A549 (cell line): ENCODE measurements around the gene PDPK1. TPM values are rescaled to one million over a fixed set of nuclear protein-coding genes. Genes with fewer than 3 reads are reported as not detected.

Experiments
- ATAC-seq, 2 experiments: fragments of 200-7000 bp in 1 of 2; fragments of >200 bp in 1 of 2; cut with Nextera tagmentation in 1 of 2; cut with Tn5 transposase in 1 of 2; 3 replicates each; pipeline versions ENCODE4 v1.8.0 to v1.9.1; 2018 to 2020; ENCODE audit warnings: mild to moderate bottlenecking in 1 of 2, moderate library complexity in 1 of 2
- CTCF ChIA-PET: fragments of 300-600 bp; sonication (Branson Sonifier 250); formaldehyde crosslinking; extraction: SDS; loops from one replicate; lab custom pipeline; 2021; ENCODE audit warnings: antibody characterized with exemption, inconsistent platforms; lab: Yijun Ruan, JAX
- POLR2A ChIA-PET: fragments of 350-600 bp; formaldehyde crosslinking; extraction: SDS; loops from one replicate; lab custom pipeline; 2021; ENCODE audit warnings: antibody characterized with exemption, inconsistent platforms; lab: Yijun Ruan, JAX
- DNase-seq, 2 experiments: peaks; one replicate each; pipeline versions ENCODE4 v3.0.0 to v3.0.0-alpha.2; 2011 to 2016; ENCODE audit warnings: low read depth in 1 of 2, low spot score in 1 of 2
- FAIRE-seq: peaks from 2 replicates; lab custom pipeline; 2011; peaks lifted over from hg19 to GRCh38; lab: Jason Lieb, UNC
- H3K27ac ChIP-seq, 2 experiments: fragments of >200 bp; sonication (Bioruptor Twin); formaldehyde crosslinking; 3 replicates each; pipeline ENCODE4 v1.5.1; 2016 to 2017
- H3K4me1 ChIP-seq: fragments of >200 bp; sonication (Bioruptor Twin); formaldehyde crosslinking; 3 replicates; pipeline ENCODE4 v1.6.1; 2016
- H3K4me2 ChIP-seq: fragments of >200 bp; sonication (Bioruptor Twin); formaldehyde crosslinking; 3 replicates; pipeline ENCODE4 v1.6.1; 2016
- H3K4me3 ChIP-seq: fragments of >200 bp; sonication (Bioruptor Twin); formaldehyde crosslinking; 3 replicates; pipeline ENCODE4 v1.5.1; 2016
- H3K9me3 ChIP-seq: fragments of >200 bp; sonication (Bioruptor Twin); formaldehyde crosslinking; 3 replicates; pipeline ENCODE4 v1.6.1; 2016
- CBX2 ChIP-seq: fragments of 200-600 bp; sonication (generic); IDR thresholded peaks from 2 replicates; pipeline ENCODE4 v1.6.1; 2016; ENCODE audit warnings: low read depth, mild to moderate bottlenecking, borderline replicate concordance
- CBX8 ChIP-seq: fragments of 200-600 bp; sonication (generic); IDR thresholded peaks from 2 replicates; pipeline ENCODE4 v1.6.1; 2016
- CEBPB ChIP-seq, 2 experiments: fragments of >200 bp in 1 of 2; sonication (Bioruptor Twin) in 1 of 2; formaldehyde crosslinking in 1 of 2; IDR thresholded peaks; 2 replicates each; pipeline ENCODE4 v1.6.1; 2012 to 2016
- E2F6 ChIP-seq: IDR thresholded peaks from 2 replicates; pipeline ENCODE4 v1.6.1; 2012; ENCODE audit warnings: low read depth, borderline replicate concordance
- EHF ChIP-seq: fragments of 250-450 bp; sonication (Bioruptor Pico); IDR thresholded peaks from 2 replicates; pipeline ENCODE4 v1.5.0; 2020; ENCODE audit warnings: mild to moderate bottlenecking
- ELK1 ChIP-seq: fragments of 150-350 bp; IDR thresholded peaks from 2 replicates; pipeline ENCODE4 v1.6.1; 2014; ENCODE audit warnings: low read depth, mild to moderate bottlenecking, low read length
- EP300 ChIP-seq, 2 experiments: fragments of >200 bp; sonication (Bioruptor Twin); formaldehyde crosslinking; IDR thresholded peaks; 2 replicates in 1 of 2; 3 replicates in 1 of 2; pipeline ENCODE4 v1.6.1; 2016 to 2017
- ESRRA ChIP-seq: fragments of 150-350 bp; IDR thresholded peaks from 2 replicates; pipeline ENCODE4 v1.6.1; 2014; ENCODE audit warnings: mild to moderate bottlenecking, low read length, borderline replicate concordance
- FOXS1 ChIP-seq: fragments of 250-450 bp; sonication (Bioruptor Pico); IDR thresholded peaks from 2 replicates; pipeline ENCODE4 v1.5.0; 2020; ENCODE audit warnings: mild to moderate bottlenecking, moderate library complexity
- HDAC2 ChIP-seq: fragments of 200-600 bp; sonication (generic); IDR thresholded peaks from 2 replicates; pipeline ENCODE4 v1.6.1; 2016
- HES2 ChIP-seq: fragments of >200 bp; sonication (Bioruptor Twin); formaldehyde crosslinking; IDR thresholded peaks from 2 replicates; pipeline ENCODE4 v1.6.1; 2016
- HOXB13 ChIP-seq: fragments of 250-450 bp; sonication (Bioruptor Pico); IDR thresholded peaks from 2 replicates; pipeline ENCODE4 v1.5.0; 2020; ENCODE audit warnings: low read depth, mild to moderate bottlenecking, moderate library complexity
- HOXB5 ChIP-seq: fragments of 250-450 bp; sonication (Bioruptor Pico); IDR thresholded peaks from 2 replicates; pipeline ENCODE4 v1.5.0; 2020; ENCODE audit warnings: mild to moderate bottlenecking, moderate library complexity
- NPAS2 ChIP-seq: fragments of 250-450 bp; sonication (Bioruptor Pico); IDR thresholded peaks from 2 replicates; pipeline ENCODE4 v1.8.0; 2022; ENCODE audit warnings: mild to moderate bottlenecking, moderate library complexity, borderline replicate concordance
- POLR2A ChIP-seq: IDR thresholded peaks from 2 replicates; pipeline ENCODE4 v1.6.1; 2012; ENCODE audit warnings: mild to moderate bottlenecking, low read length
- POLR2AphosphoS2 ChIP-seq: conservative IDR thresholded peaks from 2 replicates; pipeline ENCODE4 v1.6.1; 2012; ENCODE audit warnings: low read length, improper control_type of control experiment, inconsistent platforms
- RAD21 ChIP-seq, 2 experiments: fragments of >200 bp in 1 of 2; sonication (Bioruptor Twin) in 1 of 2; formaldehyde crosslinking in 1 of 2; IDR thresholded peaks in 1 of 2; conservative IDR thresholded peaks in 1 of 2; 2 replicates in 1 of 2; 3 replicates in 1 of 2; pipeline ENCODE4 v1.6.1; 2012 to 2018; ENCODE audit warnings: inconsistent platforms in 1 of 2
- RARB ChIP-seq: fragments of 250-450 bp; sonication (Bioruptor Pico); IDR thresholded peaks from 2 replicates; pipeline ENCODE4 v1.8.0; 2021; ENCODE audit warnings: mild to moderate bottlenecking, moderate library complexity
- SREBF2 ChIP-seq: fragments of 450-650 bp; IDR thresholded peaks from 2 replicates; pipeline ENCODE4 v1.6.1; 2014; ENCODE audit warnings: mild to moderate bottlenecking, moderate library complexity
- TFCP2L1 ChIP-seq: fragments of 250-450 bp; sonication (Bioruptor Pico); IDR thresholded peaks from 2 replicates; pipeline ENCODE4 v1.5.0; 2021; ENCODE audit warnings: mild to moderate bottlenecking
- WGBS: methylation state at CpG from one replicate; pipeline ENCODE4 v1.1.6; 2017; ENCODE audit errors: missing lambda C conversion rate; 5-methylcytosine and 5-hydroxymethylcytosine counted together
- polyA plus RNA-seq, 4 experiments: library from polyadenylated mRNA; depleted of rRNA in 3 of 4; stranded (reverse); fragments of >200 nt; fragmentation: RNase III in 1 of 4; extraction: RNeasy Plus Mini Kit Qiagen cat#74134 plus additional on column Dnase treatment in 1 of 4; gene quantifications; 2 replicates in 3 of 4; 3 replicates in 1 of 4; pipeline ENCODE4 v1.2.3, GENCODE V29; 2011 to 2017

The PDPK1 gene
- polyA plus RNA-seq, 2 of the 4 experiments (the other 2 are of a cell fraction): 17.7 to 29.7 TPM

GRCh38 chr16:2490190-2491105, 47.4 kb upstream of the PDPK1 start:
- Histone ChIP-seq H3K4me1 (no peaks in the 10 kb centered on the region), H3K4me2 (no peak overlapping the region), H3K27ac (no peak overlapping the region), H3K4me3 (no peak overlapping the region), H3K9me3 (no peaks in the 10 kb centered on the region)
- TF ChIP-seq ELK1 (no peak), EHF (no peak), POLR2AphosphoS2 (no peak)
- ChIA-PET CTCF (interaction anchor here (1.2 to 13.5 kb wide), 2 partner anchors 8 to 10 kb away, joined by 4 to 98 read pairs; no protein-coding TSS in a partner anchor), POLR2A (no interaction called here)
- ATAC-seq (no peak), DNase-seq (no peak), FAIRE-seq (no peak)
- 91% methylated on average over 22 of the region's 23 CpGs for WGBS

- ChIA-PET CTCF (interaction anchor here (1.6 to 13.5 kb wide), 2 partner anchors 8 to 152 kb away, joined by 4 to 98 read pairs; partner anchors contain the start of gene ABCA3), POLR2A (no interaction called here)
- no peak overlapping the region for H3K4me2 ChIP-seq
- FAIRE-seq: no peak
- TF ChIP-seq FOXS1 (CRISPR knock-in tag) (no peak), RARB (no peak), NPAS2 (CRISPR knock-in tag) (no peak), CEBPB (IDR thresholded peaks at IDR 0.05) (no peak), POLR2A (no peak), E2F6 (no peak), HOXB5 (CRISPR knock-in tag) (no peak), HDAC2 (no peak), TFCP2L1 (CRISPR knock-in tag) (no peak), ESRRA (no peak), CBX8 (no peak), EP300 (IDR thresholded peaks at IDR 0.05) (no peak), ELK1 (no peak), HOXB13 (CRISPR knock-in tag) (no peak), HES2 (no peak), POLR2AphosphoS2 (no peak), SREBF2 (no peak)
- TF ChIP-seq, all 56 proteins: peak for 0
- H3K27ac ChIP-seq: no peak overlapping the region
- WGBS: 87% methylated on average over 13 of the region's 13 CpGs
- ATAC-seq: no peak
- no peak for DNase-seq
- H3K4me3 ChIP-seq: no peak overlapping the region
- H3K4me1 ChIP-seq: peaks cover 4% of the 10 kb centered on the region
- no peaks in the 10 kb centered on the region for H3K9me3 ChIP-seq
Observed at GRCh38 chr16:2492292-2492691, 45.5 kb upstream of the PDPK1 start.

GRCh38 chr16:2493605-2494004, 44.2 kb upstream of the PDPK1 start:
- H3K9me3 ChIP-seq: no peaks in the 10 kb centered on the region
- 82% methylated on average over 6 of the region's 6 CpGs for WGBS
- TF ChIP-seq EHF: no peak
- no peak for TF ChIP-seq CBX2
- no peak for TF ChIP-seq HOXB13 (CRISPR knock-in tag)
- TF ChIP-seq RAD21 (conservative IDR thresholded peaks at IDR 0.05 in 1 of 2, IDR thresholded peaks at IDR 0.05 in 1 of 2): no peak
- TF ChIP-seq, all 56 proteins: peak for 0
- no peak for FAIRE-seq
- no peak overlapping the region for H3K4me2 ChIP-seq
- H3K4me1 ChIP-seq: peaks cover 11% of the 10 kb centered on the region
- POLR2A ChIA-PET: no interaction called here
- no peak for DNase-seq
- no peak overlapping the region for H3K4me3 ChIP-seq
- ATAC-seq: no peak
- CTCF ChIA-PET: interaction anchor here (0.7 to 13.5 kb wide), 2 partner anchors 7 to 21 kb away, joined by 3 to 98 read pairs; no protein-coding TSS in a partner anchor
- H3K27ac ChIP-seq: no peak overlapping the region
